ENCODE results near the gene LIPG.

GRCh38 chr18:49581371-49581770, 19.5 kb downstream of the LIPG start:
- TF ChIP-seq CTCF (IDR thresholded peaks at IDR 0.05 in 4 of 5, conservative IDR thresholded peaks at IDR 0.05 in 1 of 5) (no peak), POLR2A (IDR thresholded peaks at IDR 0.05) (no peak)
